Spleen (tissue), 11 donors: ENCODE results near the gene TMCC3. TPM values are rescaled to one million over a fixed set of nuclear protein-coding genes. Genes with fewer than 3 reads are reported as not detected.

ENCODE experiments used
- DNase-seq: peaks from one replicate; pipeline ENCODE4 v3.0.0-alpha.2; 2020
- H3K27ac ChIP-seq, 8 donors: fragments of 200-600 bp; sonication (generic) in 7 of 8; 1 replicate in 4 of 8; 2 replicates in 4 of 8; pipeline versions ENCODE4 v1.5.0 to v1.8.0; 2016 to 2021; ENCODE audit warnings: inconsistent platforms in 4 of 8, mild to moderate bottlenecking in 4 of 8, moderate library complexity in 1 of 8
- H3K27me3 ChIP-seq, 7 donors: fragments of 200-600 bp; sonication (generic) in 6 of 7; replicated peaks in 1 of 7; 1 replicate in 4 of 7; 2 replicates in 3 of 7; pipeline versions ENCODE4 v1.5.0 to v1.8.0; 2016 to 2021; ENCODE audit warnings: inconsistent platforms in 3 of 7, mild to moderate bottlenecking in 1 of 7
- H3K36me3 ChIP-seq, 6 donors: fragments of 200-600 bp; sonication (generic) in 5 of 6; 1 replicate in 4 of 6; 2 replicates in 2 of 6; pipeline versions ENCODE4 v1.5.0 to v1.8.0; 2016 to 2021; ENCODE audit warnings: inconsistent platforms in 2 of 6
- H3K4me1 ChIP-seq, 6 donors: fragments of 200-600 bp; sonication (generic) in 5 of 6; 1 replicate in 3 of 6; 2 replicates in 3 of 6; pipeline versions ENCODE4 v1.5.0 to v1.8.0; 2016 to 2021; ENCODE audit warnings: inconsistent platforms in 3 of 6
- H3K4me3 ChIP-seq, 8 donors: fragments of 200-600 bp; sonication (generic) in 7 of 8; 1 replicate in 4 of 8; 2 replicates in 4 of 8; pipeline versions ENCODE4 v1.5.0 to v1.8.0; 2016 to 2021; ENCODE audit warnings: inconsistent platforms in 4 of 8, mild to moderate bottlenecking in 4 of 8, moderate library complexity in 2 of 8
- H3K9me3 ChIP-seq, 8 donors: fragments of 200-600 bp; sonication (generic) in 7 of 8; 1 replicate in 4 of 8; 2 replicates in 4 of 8; pipeline versions ENCODE4 v1.5.0 to v1.8.0; 2016 to 2021; ENCODE audit warnings: inconsistent platforms in 4 of 8
- CTCF ChIP-seq, 11 experiments: fragments of 200-600 bp in 7 of 11; fragments of 450-650 bp in 4 of 11; sonication (generic) in 4 of 11; IDR thresholded peaks in 8 of 11; conservative IDR thresholded peaks in 3 of 11; 1 replicate in 7 of 11; 2 replicates in 4 of 11; pipeline versions ENCODE4 v1.4.0 to v1.8.0; 2016 to 2021; ENCODE audit warnings: antibody characterized with exemption in 11 of 11, inconsistent platforms in 4 of 11, mild to moderate bottlenecking in 1 of 11
- POLR2A ChIP-seq, 3 donors: fragments of 450-650 bp; IDR thresholded peaks; one replicate each; pipeline ENCODE4 v1.5.1; 2017; ENCODE audit warnings: antibody characterized with exemption in 3 of 3, mild to moderate bottlenecking in 1 of 3
- POLR2AphosphoS5 ChIP-seq, 3 donors: sonication (generic); formaldehyde crosslinking; IDR thresholded peaks; one replicate each; pipeline ENCODE4 v1.5.1; 2017; ENCODE audit warnings: antibody characterized with exemption in 3 of 3
- WGBS, 5 donors: extraction: QIAGEN DNeasy Blood & Tissue Kit in 3 of 5; methylation state at CpG; one replicate each; pipeline versions ENCODE4 v1.1.5 to v1.1.7; 2013 to 2018; 5-methylcytosine and 5-hydroxymethylcytosine counted together
- intact Hi-C: fragments of 100-400 bp; cut with DNase I; formaldehyde crosslinking; loops from one replicate; pipeline ENCODE4 v1.15.0; 2023; ENCODE audit warnings: low total_unique reads
- microRNA-seq, 3 donors: library from miRNA; unstranded; fragments of <30 nt; microRNA quantifications; one replicate each; pipeline versions ENCODE4 to v1.1.0, GENCODE V29; 2019 to 2020
- polyA plus RNA-seq, 3 donors: library from polyadenylated mRNA; stranded (reverse); fragments of 200-250 nt; gene quantifications; one replicate each; pipeline ENCODE4 v1.2.1, GENCODE V29; 2013
- small RNA-seq, 4 donors: library from RNA; depleted of rRNA; stranded (forward); fragments of <200 nt; gene quantifications; one replicate each; pipeline ENCODE3, GENCODE V24; 2016
- total RNA-seq, 7 donors: library from RNA; depleted of rRNA in 3 of 7; stranded (reverse); fragments of >200 nt in 3 of 7; fragmentation: NEBNext Ultra II Directional in 4 of 7; extraction: Animal tissue kit (Norgen Biotek cat#: 25700) in 4 of 7; gene quantifications; one replicate each; pipeline versions ENCODE4 v1.1.0 to v1.2.1, GENCODE V29; 2016 to 2021
- donor health status: healthy with polysubstance abuse.
- donor health status: DM: no; HTN: no; CAD: no; lungs with moderate emphysema.
- donor health status: DM: no; HTN: no; CAD: no.
- donor health status: Bipolar disorder and iron deficiency.
- donor health status: healthy.
- donor health status: DM: no; HTN: no; CAD: no.
- donor health status: DM: yes; HTN: yes; CAD: no.

Gene TMCC3
- total and polyA plus RNA-seq, 10 donors = 2.9 to 41.3 (median 27.7) TPM

DNA sequence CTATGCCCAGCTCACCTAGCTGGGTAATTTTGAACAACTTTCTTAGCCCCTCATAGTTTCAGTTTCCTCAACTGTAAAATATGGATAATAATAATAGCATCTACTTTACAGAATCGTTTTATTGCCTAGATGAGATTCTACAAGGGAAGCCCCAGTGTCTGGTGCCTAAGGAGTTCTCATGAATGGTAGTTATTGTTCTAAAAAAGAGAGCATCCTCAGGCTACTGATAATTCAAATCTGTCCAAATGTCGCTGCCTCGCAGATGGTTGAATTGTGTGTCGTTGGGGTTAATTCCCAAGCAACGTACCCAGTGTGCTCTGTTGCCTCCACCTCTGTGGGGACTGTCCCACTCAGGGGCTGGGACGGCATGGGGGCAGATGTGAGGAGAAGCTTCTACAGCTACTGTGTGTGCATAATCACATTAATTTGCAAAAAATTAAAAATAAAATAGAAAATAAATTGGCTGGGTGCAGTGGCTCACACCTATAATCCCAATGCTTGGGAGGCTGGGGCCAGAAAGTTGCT lies 119.1 kb downstream of the TMCC3 start:
- intact Hi-C loops = no loop called here
- peaks cover 0 to 9% (median 0%) of the 10 kb centered on the region in 6 donors for H3K4me1 ChIP-seq
- H3K9me3 ChIP-seq = no peaks in the 10 kb centered on the region
- DNase-seq = no peak
- H3K36me3 ChIP-seq = no peaks in the 10 kb centered on the region
- 85 to 94% (median 90%) methylated on average over 6 of the region's 6 CpGs for WGBS, 5 donors
- TF ChIP-seq CTCF (IDR thresholded peaks at IDR 0.05 in 8 of 11, conservative IDR thresholded peaks at IDR 0.05 in 3 of 11) = no peak
- TF ChIP-seq POLR2AphosphoS5 (IDR thresholded peaks at IDR 0.05) = no peak
- TF ChIP-seq POLR2A (IDR thresholded peaks at IDR 0.05) = no peak
- H3K27me3 ChIP-seq = no peaks in the 10 kb centered on the region
- H3K4me3 ChIP-seq = no peak overlapping the region
- no peak overlapping the region for H3K27ac ChIP-seq

- H3K36me3 ChIP-seq = no peaks in the 10 kb centered on the region
- no peaks in the 10 kb centered on the region for H3K27me3 ChIP-seq
- TF ChIP-seq CTCF (IDR thresholded peaks at IDR 0.05 in 8 of 11, conservative IDR thresholded peaks at IDR 0.05 in 3 of 11) = no peak
- no peak for TF ChIP-seq POLR2AphosphoS5 (IDR thresholded peaks at IDR 0.05)
- TF ChIP-seq POLR2A (IDR thresholded peaks at IDR 0.05) = no peak
- intact Hi-C loops = no loop called here
- no peaks in the 10 kb centered on the region for H3K9me3 ChIP-seq
- no peak for DNase-seq
- H3K4me3 ChIP-seq = no peak overlapping the region
- WGBS, 5 donors = 26 to 57% (median 42%) methylated on average over 2 of the region's 2 CpGs
- H3K4me1 ChIP-seq = no peaks in the 10 kb centered on the region
- no peak overlapping the region for H3K27ac ChIP-seq
Measured at GRCh38 chr12:94525951-94526350, 124.4 kb downstream of the TMCC3 start.

Small RNA genes lying within 50 kb of the gene (microRNA-seq; reads per million reads assigned to microRNA genes)
- gene MIR5700 = 0 reads per million in 3 donors

Small RNA genes lying within 50 kb of the gene (small RNA-seq; reads per million reads assigned to genes)
- gene LSM3P2 (0 reads per million in 4 donors), gene MIR5700 (0 reads per million in 4 donors)

Other genes with a start within 250 kb of the TMCC3 start
- gene CEP83, start 190.7 kb downstream of the TMCC3 start, total RNA-seq = 10 to 100 TPM; 13.0 to 29.0 (median 15.8) TPM
- gene CEP83, start 190.7 kb downstream of the TMCC3 start, polyA plus RNA-seq = 10 to 100 TPM in 1 of 3 donors, 1 to 10 TPM in 2; 6.8 to 12.9 (median 7.0) TPM